NCI-H1436 treated with DMSO at 0.1 percent for 48 hours (cell line): ENCODE measurements around the gene SART3.
"Not testable (repeated sequence)": the region's sequence is repeated elsewhere in the genome, so short reads cannot be mapped to it uniquely, and the experiment has no call there.

Source experiments
- DNase-seq: peaks from one replicate; lab custom pipeline; 2025; lab: John Stamatoyannopoulos, UW

Gene SART3

GRCh38 chr12:108581311-108582227 is 20.6 kb upstream of the SART3 start:
- DNase-seq = no peak

GRCh38 chr12:108580531-108580930 is 19.6 kb upstream of the SART3 start:
- no peak for DNase-seq

GRCh38 chr12:108578813-108579212 is 17.8 kb upstream of the SART3 start:
- DNase-seq = no peak

GRCh38 chr12:108578264-108578663 is 17.3 kb upstream of the SART3 start:
- DNase-seq = no peak

- DNase-seq = no peak
These were observed 16.5 kb upstream of the SART3 start for GRCh38 chr12:108577458-108577857.

- DNase-seq = no peak
These were observed 15.8 kb upstream of the SART3 start for GRCh38 chr12:108576660-108577234.

- DNase-seq = no peak
These were observed 14.4 kb upstream of the SART3 start for GRCh38 chr12:108575199-108575912.

GRCh38 chr12:108574276-108574675 is 13.3 kb upstream of the SART3 start:
- not testable (repeated sequence) for DNase-seq

- no peak for DNase-seq
These were observed 12.3 kb upstream of the SART3 start for GRCh38 chr12:108573317-108573716.

- DNase-seq = no peak
These were observed 11.3 kb upstream of the SART3 start for GRCh38 chr12:108572166-108572790.

GRCh38 chr12:108571609-108572165 is 10.7 kb upstream of the SART3 start:
- DNase-seq = no peak

- DNase-seq = no peak
These were observed 10.0 kb upstream of the SART3 start for GRCh38 chr12:108570743-108571608.

- no peak for DNase-seq
These were observed 7.6 kb upstream of the SART3 start for GRCh38 chr12:108568338-108569154.

- no peak for DNase-seq
These were observed 6.7 kb upstream of the SART3 start for GRCh38 chr12:108567406-108568337.

- no peak for DNase-seq
These were observed 5.5 kb upstream of the SART3 start for GRCh38 chr12:108566452-108566851.

- DNase-seq = peak; percentile 89
These were observed 5.0 kb upstream of the SART3 start for GRCh38 chr12:108565976-108566375.

- DNase-seq = no peak
These were observed 4.2 kb upstream of the SART3 start for GRCh38 chr12:108565146-108565545.

GRCh38 chr12:108564724-108565123 is 3.8 kb upstream of the SART3 start:
- DNase-seq = no peak

- DNase-seq = no peak
These were observed 2.8 kb upstream of the SART3 start for GRCh38 chr12:108563804-108564151.
